Hematopoietic multipotent progenitor cell treated with erythropoietin and hydrocortisone succinate and interleukin-3 and kit ligand, for 15 days (in vitro differentiated cells): ENCODE results near the gene PGGHG.
"Not testable (repeated sequence)": the region's sequence is repeated elsewhere in the genome, so short reads cannot be mapped to it uniquely, and the experiment has no call there.

Experiments used
- DNase-seq: peaks from one replicate; pipeline ENCODE4 v3.0.0-alpha.2; 2015; ENCODE audit warnings: low spot score

The PGGHG gene

DNA sequence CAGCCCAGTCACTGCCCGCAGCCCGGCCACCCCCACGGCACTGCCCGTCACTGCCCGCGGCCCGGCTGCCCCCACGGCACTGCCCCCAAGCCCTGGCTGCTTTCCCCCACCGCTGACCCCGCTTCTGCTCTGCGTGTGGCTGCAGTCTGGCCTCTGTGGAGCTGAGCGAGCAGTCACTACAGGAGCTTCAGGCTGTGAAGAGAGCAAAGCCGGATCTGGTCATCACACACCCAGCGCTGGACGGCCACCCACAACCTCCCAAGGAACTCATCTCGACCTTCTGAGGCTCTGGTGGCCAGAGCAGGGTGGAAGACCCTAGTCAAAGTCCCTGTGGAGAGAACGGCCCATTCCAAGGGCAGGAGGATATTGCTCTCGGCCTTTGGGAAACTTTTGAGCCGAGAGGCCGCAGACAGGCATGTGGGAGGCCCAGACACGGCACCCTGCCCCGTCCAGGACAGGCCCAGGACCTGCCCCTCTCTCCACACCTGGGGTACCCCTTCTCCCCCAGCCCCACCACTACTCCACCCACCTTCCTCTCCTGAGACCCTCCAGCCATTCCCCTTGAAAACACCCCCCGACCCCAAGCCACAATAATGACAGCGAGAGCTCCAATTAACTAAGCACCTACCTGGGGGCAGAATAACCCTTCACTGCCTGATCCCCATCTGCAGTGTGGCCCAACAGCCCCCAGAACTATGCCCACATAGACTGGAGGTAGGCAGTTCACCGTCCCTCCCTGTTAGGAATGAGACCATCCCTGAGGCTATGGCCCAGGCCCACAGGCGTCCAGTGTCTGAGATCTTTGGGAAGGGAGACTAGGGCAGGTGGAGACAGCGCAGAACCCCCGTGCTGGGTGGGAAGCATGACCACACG, 3.7 kb upstream of the PGGHG start:
- DNase-seq = no peak

DNA sequence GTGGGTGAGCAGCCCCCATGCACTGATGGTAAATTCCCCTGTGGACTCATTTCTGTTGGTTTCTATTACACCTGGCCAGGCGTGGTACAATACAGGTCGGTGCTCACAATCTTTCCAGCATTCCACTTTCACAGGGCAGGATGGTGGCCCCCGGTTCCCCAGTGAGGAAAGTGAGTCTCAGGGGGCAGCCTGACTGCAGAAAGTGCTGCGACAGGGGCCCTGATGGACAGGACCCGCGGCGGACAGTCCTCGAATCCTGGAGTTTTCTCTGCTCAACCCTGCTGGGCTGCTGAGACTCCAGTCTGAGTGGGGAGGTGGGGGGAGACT, 3.1 kb upstream of the PGGHG start:
- DNase-seq = no peak

DNA sequence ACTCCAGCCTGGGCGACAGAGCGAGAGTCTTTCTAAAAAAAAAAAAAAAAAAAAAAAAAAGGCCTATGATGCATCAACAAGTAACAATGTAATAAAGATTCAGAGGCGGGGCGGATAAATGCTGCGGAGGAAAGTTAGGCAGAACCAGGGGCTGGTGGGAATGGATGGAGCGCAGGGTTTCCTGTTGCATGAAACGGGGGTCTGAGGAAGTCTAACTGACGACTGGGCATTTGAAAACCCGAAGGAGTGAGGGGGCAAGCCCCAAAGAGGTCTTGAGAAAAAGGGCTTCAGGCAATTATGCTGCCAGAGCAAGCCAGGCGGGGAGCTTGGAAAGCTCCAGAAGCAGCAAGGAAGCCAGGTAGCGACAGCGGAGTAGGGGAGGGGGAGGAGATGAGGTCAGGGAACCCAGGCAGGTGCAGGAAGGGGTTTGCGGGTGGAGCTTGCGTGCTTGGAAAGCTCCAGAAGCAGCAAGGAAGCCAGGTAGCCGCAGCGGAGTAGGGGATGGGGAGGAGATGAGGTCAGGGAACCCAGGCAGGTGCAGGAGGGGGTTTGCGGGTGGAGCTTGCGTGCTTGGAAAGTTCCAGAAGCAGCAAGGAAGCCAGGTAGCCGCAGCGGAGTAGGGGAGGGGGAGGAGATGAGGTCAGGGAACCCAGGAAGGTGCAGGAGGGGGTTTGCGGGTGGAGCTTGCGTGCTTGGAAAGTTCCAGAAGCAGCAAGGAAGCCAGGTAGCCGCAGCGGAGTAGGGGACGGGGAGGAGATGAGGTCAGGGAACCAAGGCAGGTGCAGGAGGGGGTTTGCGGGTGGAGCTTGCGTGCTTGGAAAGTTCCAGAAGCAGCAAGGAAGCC, 1.7 kb upstream of the PGGHG start:
- DNase-seq = not testable (repeated sequence)

DNA sequence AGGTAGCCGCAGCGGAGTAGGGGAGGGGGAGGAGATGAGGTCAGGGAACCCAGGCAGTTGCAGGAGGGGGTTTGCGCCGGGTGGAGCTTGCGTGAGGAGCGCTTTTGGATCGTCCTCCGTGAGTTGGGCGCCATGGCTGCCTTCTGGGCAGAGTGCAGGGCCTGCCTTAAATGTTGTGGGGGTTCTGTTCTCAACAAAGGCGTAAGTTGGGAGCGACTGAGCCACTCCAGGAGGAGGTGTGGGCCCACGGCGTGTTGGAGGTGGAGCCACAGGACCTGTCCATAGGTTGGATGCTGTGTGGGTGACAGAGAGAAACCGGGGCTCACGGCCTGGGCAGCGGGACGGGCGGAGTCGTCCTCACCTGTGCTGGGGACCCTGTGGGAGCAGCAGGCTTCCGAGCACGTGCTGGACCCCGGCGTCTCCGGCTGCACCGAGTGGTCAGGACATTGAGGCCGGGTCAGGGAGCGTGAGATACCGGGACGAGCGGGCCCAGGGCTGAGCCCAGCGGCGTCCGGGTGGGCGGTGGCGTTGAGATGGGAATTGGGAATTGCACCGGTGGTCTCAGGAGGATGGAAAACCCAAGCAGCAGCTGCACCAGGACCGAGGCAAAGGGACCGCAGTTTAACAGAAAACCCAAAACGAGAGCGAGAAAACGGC, 977 bp upstream of the PGGHG start:
- no peak for DNase-seq

DNA sequence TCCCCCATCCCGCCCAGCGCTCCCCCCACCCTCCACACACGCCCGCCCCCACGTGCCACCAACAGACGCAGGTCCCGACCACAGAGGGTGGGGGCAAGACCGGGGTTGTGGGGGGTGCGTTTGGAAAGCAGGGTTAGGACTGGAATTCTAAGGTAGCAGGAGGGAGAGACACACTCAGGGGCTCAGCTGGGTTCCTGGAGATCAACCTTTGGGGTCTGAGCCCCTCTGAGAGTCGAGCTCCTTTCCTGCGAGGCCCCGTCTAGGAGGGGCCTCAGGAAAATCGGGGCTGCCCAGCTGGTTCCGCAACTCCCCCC, 429 bp downstream of the PGGHG start:
- no peak for DNase-seq

DNA sequence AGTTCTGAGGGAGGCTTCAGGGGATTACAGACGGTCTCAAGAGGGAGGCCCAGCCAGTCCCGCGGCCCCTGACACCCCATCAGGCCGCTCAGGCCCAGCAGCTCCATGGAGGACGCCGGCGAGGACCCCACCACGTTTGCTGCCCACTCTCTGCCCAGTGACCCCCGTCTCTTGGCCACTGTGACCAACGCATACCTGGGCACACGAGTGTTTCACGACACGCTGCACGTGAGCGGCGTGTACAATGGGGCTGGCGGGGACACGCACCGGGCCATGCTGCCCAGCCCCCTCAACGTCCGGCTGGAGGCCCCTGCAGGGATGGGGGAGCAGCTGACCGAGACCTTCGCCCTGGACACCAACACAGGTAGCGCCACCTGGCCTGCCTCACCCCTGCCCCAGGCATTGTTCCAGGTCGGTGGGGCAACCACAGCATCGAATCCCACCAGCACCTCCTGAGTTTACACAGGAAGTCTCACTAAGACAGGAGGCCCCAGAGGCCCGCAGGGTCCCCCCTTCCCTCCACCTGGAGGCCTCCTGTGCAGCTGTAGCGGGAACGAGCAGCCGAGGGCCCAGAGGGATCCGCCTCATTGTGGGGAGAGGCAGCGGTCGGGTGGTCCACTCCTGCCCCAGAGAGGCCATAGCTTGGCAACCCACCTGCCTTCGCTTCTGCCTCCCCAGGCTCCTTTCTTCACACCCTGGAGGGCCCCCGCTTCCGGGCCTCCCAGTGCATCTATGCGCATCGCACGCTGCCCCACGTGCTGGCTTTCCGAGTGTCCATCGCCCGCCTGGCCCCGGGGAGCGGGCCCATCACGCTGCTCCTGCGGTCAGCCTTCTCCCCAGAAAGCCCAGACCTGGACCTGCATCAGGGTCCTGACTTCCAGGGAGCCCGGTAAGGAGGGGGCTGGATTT, 1.0 kb downstream of the PGGHG start:
- DNase-seq = no peak

DNA sequence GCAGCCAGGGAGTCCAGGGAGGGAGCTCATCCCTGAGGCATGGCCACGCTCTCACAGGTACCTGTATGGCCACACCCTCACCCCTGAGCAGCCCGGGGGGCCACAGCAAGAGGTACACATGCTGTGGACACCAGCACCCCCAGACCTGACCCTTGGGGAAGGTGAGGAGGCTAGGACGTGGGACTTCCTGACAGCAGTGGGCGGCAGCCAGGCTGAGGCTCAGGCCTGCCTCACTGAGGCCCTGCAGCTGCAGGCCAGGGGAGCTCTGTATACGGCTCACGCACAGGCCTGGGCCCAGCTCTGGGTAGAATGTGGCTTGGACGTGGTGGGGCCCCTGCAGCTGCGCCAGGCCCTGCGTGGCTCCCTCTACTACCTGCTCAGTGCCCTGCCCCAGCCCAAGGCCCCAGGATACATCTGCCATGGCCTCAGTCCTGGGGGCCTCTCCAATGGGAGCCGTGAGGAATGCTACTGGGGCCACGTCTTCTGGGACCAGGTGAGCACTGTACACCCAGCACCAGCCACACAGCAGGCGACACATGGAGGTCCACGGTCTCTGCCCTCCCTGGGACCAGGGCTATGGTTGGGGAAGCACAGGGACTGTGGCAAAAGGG, 1.8 kb downstream of the PGGHG start:
- no peak for DNase-seq

DNA sequence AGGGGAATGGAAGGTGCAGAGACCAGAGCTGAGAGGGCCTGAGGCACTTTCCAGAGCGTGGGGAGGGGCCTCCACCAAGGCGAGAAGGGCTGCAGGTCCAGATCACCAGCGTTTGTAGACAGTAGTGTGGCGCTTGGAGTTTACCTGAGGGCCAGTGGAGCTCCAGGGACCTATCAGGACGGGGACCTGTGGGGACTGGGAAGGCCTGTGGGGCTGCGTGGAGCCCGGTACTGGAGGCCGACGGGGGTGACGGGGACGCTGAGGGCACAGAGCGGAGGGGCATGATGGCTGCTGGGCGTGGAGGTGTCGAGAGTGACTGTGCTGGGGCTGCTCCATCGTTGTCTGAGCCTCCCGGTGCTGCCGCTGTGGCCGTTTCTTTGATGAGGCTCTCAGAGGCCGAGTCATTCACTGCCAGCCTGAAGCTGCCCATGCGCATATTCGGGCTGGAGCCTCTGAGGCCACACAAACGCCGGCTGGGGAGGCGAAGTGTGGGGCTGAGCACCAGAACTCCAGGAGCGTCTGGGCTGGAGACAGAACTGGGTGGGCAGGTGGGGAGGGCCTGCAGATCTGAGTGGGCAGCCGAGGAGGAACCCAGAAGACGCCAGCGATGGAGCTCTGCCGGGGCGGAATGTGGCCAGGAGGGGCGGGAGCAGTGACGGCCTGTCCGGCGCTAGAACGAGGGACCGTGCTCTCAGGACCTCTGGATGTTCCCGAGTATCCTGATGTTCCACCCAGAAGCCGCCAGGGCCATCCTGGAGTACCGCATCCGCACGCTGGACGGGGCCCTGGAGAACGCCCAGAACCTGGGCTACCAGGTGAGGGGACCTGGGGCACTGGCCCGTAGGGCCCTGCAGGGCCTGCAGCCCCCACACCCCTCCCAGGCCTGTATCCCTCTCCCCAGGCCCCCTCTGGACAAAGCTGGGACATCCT, 2.6 kb downstream of the PGGHG start:
- DNase-seq = no peak

DNA sequence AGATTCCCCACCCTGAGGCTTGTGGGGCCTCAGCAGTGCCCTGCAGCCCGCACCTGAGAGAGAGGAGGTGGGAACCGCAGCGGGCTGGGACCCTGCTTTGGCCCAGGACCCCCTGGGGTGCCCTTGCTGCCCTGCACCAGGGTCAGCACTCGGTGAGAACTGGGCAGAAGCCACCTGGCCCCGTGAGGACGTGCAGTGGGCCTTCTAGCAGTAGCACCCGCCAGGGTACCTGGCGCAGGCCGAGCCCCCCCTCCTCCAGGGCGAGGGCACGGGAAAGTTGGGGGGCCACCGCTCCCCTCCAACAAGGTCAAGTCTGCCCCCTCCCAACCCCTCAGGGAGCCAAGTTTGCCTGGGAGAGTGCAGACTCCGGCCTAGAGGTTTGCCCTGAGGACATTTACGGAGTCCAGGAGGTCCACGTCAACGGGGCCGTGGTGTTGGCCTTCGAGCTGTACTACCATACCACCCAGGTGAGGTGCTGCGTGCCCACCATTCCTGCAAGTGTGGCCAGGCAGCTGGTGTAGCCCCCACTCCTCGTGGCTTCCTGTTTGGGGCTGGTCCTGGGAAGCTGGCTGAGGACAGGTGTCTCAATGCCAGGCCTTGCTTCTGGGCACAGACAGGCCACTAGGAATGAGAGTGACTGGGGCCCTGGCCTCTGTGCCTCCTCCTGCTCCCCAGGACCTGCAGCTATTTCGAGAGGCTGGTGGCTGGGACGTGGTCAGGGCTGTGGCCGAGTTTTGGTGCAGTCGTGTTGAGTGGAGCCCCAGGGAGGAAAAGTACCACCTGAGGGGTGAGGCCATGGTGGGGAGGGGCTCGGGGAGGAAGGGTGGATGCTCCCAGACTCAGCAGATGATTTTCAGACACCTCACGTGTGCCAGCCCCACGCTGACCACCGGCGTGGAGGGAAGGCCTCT, 3.5 kb downstream of the PGGHG start:
- DNase-seq = no peak

DNA sequence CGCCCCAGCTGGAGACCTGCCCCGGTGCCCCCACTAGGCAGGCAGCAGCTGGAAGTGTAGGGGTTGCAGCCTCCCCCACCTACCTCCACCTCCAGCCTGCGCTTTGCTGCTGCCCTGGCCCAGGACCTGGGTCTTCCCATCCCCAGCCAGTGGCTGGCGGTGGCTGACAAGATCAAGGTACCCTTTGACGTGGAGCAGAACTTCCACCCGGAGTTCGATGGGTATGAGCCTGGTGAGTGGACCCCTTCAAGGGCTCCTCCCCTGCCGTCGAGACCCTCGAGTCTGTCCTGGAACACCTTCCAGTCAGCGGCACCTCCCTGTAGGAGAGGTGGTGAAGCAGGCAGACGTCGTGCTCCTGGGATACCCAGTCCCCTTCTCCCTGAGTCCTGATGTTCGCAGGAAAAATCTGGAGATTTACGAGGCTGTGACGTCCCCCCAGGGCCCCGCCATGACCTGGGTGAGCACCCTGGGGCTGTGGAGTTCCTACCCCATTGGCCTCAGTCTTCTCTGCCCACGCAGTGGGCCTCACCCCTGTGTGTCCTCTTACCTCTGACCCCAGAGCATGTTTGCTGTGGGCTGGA, 4.4 kb downstream of the PGGHG start:
- no peak for DNase-seq

DNA sequence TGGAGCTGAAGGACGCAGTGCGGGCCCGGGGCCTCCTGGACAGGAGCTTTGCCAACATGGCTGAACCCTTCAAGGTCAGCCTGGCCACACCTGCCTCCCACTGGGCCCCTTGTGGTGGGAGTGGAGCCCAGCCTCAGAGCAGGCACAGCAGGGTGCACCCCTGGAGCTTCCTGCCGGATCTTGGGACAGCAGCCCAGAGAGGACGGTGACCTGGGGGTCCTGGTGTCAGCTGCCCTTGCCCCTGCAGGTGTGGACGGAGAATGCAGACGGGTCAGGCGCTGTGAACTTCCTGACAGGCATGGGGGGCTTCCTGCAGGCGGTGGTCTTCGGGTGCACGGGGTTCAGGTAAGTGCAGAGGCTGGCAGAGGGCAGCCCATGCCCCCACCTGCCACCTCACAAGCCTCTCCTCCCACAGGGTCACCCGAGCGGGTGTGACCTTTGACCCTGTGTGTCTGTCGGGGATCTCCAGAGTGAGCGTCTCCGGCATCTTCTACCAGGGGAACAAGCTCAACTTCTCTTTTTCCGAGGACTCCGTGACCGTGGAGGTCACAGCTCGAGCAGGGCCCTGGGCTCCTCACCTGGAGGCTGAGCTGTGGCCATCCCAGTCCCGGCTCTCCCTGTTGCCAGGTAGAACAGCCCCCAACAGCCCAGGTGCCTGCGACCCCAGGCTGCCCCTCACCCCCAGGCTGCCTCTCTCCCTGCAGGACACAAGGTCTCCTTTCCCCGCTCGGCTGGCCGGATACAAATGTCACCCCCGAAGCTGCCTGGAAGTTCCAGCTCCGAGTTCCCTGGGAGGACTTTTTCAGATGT, 5.1 kb downstream of the PGGHG start:
- DNase-seq = no peak

DNA sequence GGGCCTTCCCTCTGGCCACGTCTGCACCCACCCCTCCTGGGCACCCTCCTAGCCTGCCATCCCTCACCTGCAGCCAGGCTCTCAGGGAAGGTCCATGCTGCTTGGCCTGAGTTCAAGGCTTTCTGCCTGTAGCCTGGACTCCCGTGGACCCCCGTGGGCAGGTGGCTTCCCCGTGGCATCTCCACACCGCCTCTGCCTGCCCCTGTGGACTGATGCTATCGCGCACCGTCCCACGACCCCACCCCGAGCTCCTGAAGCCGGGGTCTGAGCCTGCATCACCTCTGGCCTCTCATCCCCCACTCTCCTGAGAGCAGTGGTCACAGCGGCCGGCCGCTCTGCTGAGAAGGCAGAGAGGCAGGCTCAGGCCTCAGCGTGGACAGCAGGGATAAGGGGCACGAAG, 5.9 kb downstream of the PGGHG start:
- no peak for DNase-seq

DNA sequence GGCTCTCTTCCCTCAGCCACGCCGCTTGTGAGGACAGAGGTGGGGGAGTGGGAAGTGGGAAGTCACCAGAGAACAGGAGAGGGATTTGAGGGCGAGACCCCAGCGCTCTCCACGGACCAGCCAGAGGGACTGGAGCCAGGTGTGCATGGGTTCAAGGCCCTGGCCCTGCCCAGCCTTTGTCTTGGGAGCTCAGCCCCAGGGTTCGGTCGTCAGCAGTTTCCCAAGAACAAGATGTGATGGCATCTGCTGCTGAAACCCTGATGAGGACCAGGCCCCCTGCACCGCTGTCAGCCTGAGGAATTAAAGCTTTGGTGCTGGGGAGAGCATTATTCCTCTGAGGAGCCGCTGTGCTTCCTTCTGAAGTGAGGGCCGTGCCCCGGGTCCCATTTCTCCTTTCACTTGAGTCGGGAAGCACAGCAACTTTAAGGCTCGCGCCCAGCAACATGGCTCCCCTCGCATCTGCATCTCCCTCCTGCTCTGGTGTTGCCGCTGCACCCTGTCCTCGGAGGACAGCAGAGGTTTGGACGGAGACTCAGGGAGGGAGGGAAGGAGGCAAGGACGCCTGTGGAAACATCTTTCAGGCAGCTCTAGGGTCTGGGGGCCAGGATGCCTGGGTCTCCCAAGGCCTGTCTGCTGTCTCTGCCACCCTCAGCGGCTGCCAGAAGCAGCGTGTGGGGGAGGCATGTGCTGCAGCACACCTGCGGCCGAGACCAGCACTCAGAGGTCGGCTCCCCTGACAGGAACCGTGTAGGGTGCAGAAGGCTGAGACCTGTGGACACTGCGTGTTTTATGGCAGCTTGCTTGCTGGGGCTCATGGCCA, 6.6 kb downstream of the PGGHG start:
- DNase-seq = no peak

DNA sequence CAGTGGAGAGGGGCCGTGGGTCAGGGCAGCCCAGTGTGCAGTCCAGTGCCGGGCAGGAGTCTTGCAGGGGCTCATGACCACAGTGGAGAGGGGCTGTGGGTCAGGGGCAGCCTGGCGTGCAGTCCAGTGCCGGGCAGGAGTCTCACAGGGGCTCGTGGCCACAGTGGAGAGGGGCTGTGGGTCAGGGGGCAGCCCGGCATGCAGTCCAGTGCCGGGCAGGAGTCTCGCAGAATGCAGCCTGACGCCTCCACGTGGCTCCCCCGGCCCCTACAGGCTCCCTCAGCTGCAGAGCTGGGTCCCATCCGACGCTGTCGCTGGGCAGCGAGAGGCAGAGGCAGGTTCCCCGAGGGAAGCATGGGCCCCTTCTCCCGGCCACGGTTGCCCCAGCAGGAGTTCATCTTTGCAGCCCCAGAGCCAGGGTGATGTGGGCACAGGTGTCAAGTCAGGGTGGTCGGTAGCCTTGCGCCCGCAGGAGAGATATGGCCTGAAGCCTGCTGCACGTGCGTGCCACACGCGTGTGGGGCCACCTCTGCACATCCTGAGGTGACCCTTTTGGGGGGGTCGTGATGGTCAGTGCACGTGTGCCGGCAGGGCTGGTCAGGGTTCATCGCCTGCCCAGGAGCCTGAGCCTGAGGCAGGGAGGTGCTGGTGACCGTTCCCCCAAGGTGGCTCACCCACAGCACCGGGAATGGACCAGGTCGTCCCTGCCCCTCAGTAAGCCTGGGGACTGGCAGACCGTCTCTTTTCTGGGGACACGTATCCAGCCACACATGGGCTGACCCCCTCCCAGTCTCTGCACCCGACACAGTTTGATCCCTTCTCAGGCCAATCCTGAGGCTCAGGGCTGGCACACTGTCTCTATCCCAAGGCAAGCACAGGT, 7.5 kb downstream of the PGGHG start:
- DNase-seq = no peak

DNA sequence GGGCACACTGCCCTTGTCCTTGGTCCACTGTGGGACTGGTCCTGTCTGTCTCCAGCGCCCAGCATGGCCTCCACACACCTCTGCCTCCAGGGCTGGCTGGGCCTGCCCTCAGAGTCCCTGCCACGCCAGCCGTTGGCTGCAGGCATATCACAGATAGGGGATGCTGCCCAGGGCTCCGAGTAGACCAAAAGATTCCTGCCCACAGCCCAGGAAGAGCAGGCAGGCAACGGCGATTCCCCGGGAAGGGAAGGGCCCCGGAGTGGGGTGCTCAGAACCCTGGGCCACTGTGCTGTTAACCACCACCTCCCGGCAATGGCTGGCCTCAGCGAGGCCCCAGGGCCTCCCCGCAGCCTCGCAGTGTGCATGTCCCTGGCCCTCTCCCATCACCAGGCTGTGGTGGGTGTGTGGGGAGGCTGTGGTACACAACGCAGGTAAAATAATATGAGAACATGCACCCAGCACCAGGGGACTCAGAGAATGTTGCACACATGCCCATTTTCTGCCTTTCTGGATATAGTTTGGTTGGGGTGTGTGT, 8.2 kb downstream of the PGGHG start:
- no peak for DNase-seq
